HK-2 (cell line): ENCODE measurements around the gene PUS1.
"Not testable (repeated sequence)": the region's sequence is repeated elsewhere in the genome, so short reads cannot be mapped to it uniquely, and the experiment has no call there.

Source experiments
- DNase-seq: peaks from one replicate; pipeline ENCODE4 v3.0.0-alpha.2; 2018; ENCODE audit not compliant: unreplicated experiment

Gene PUS1

GRCh38 chr12:131928711-131929580 is at the start of gene PUS1:
TSS of gene PUS1 (plus strand) at chr12:131929276. CDS start at chr12:131929723, 447 bp downstream.
- DNase-seq = peak; percentile 96

- no peak for DNase-seq
Measured at GRCh38 chr12:131882804-131883520, 46.1 kb upstream of the PUS1 start.

GRCh38 chr12:131883521-131883900 is 45.6 kb upstream of the PUS1 start:
- no peak for DNase-seq

- DNase-seq = not testable (repeated sequence)
Measured at GRCh38 chr12:131885076-131885475, 44.0 kb upstream of the PUS1 start.

- no peak for DNase-seq
Measured at GRCh38 chr12:131885543-131886057, 43.5 kb upstream of the PUS1 start.

GRCh38 chr12:131891722-131892121 is 37.4 kb upstream of the PUS1 start:
- DNase-seq = not testable (repeated sequence)

GRCh38 chr12:131892711-131893604 is 36.1 kb upstream of the PUS1 start:
- DNase-seq = no peak

GRCh38 chr12:131893605-131894312 is 35.3 kb upstream of the PUS1 start:
- DNase-seq = no peak

- DNase-seq = peak; percentile 91
Measured at GRCh38 chr12:131894313-131894860, 34.7 kb upstream of the PUS1 start, which contains the start of gene ULK1. TSS of gene ULK1 (plus strand) at chr12:131894622. CDS start at chr12:131895002, 380 bp downstream.

- DNase-seq = no peak
Measured at GRCh38 chr12:131894981-131895639, 34.0 kb upstream of the PUS1 start.

GRCh38 chr12:131895640-131896079 is 33.4 kb upstream of the PUS1 start:
- DNase-seq = no peak

GRCh38 chr12:131896080-131896810 is 32.8 kb upstream of the PUS1 start:
- peak; percentile 89 for DNase-seq

GRCh38 chr12:131896811-131897270 is 32.2 kb upstream of the PUS1 start:
- DNase-seq = no peak

- DNase-seq = no peak
Measured at GRCh38 chr12:131897276-131897675, 31.8 kb upstream of the PUS1 start.

- DNase-seq = no peak
Measured at GRCh38 chr12:131897875-131898274, 31.2 kb upstream of the PUS1 start.

GRCh38 chr12:131900397-131900796 is 28.7 kb upstream of the PUS1 start:
- DNase-seq = no peak

- DNase-seq = no peak
Measured at GRCh38 chr12:131901431-131902331, 27.4 kb upstream of the PUS1 start.
